SU-DHL-6 (cell line): ENCODE results near the gene ABHD11.

Source experiments
- H2AFZ ChIP-seq: fragments of 200-600 bp; sonication (generic); 2 replicates; pipeline ENCODE4 v1.6.1; 2014; ENCODE audit warnings: low read depth, mild to moderate bottlenecking, moderate library complexity, mixed read lengths, antibody characterized with exemption, low read length; ENCODE audit not compliant: severe bottlenecking
- H3F3A ChIP-seq: fragments of 200-600 bp; shearing (Covaris generic); 2 replicates; pipeline ENCODE4 v1.6.0; 2016; ENCODE audit warnings: antibody characterized with exemption, mild to moderate bottlenecking; ENCODE audit not compliant: insufficient read depth
- H3K27ac ChIP-seq: fragments of 200-600 bp; sonication (generic); 2 replicates; pipeline ENCODE4 v1.5.1; 2016; ENCODE audit warnings: low read depth, mild to moderate bottlenecking, low read length, moderate library complexity, mixed read lengths
- H3K27me3 ChIP-seq: fragments of 200-600 bp; sonication (generic), shearing (Covaris generic); 2 replicates; pipeline ENCODE4 v1.6.0; 2014; ENCODE audit warnings: mild to moderate bottlenecking, low read length
- H3K36me3 ChIP-seq: fragments of 200-600 bp; sonication (generic); 2 replicates; pipeline ENCODE4 v1.6.1; 2014; ENCODE audit warnings: mild to moderate bottlenecking, low read length, mixed read lengths
- H3K4me2 ChIP-seq: fragments of 300-600, 200-600 bp; shearing (Covaris generic), sonication (generic); 2 replicates; pipeline ENCODE4 v1.6.0; 2014; ENCODE audit warnings: low read length, low read depth, mild to moderate bottlenecking; ENCODE audit not compliant: poor library complexity, severe bottlenecking
- H3K4me3 ChIP-seq: fragments of 200-600 bp; sonication (generic); 2 replicates; pipeline ENCODE4 v1.5.1; 2014; ENCODE audit warnings: antibody characterized with exemption, low read length, mild to moderate bottlenecking, mixed read lengths; ENCODE audit not compliant: insufficient read depth, poor library complexity, severe bottlenecking
- H3K79me2 ChIP-seq: fragments of 200-600 bp; sonication (generic); 2 replicates; pipeline ENCODE4 v1.6.1; 2014; ENCODE audit warnings: mild to moderate bottlenecking, low read length, moderate library complexity; ENCODE audit not compliant: insufficient read depth
- H3K9ac ChIP-seq: fragments of 200-600 bp; sonication (generic); 2 replicates; pipeline ENCODE4 v1.7.0; 2014; ENCODE audit warnings: mild to moderate bottlenecking, low read length
- H3K9me2 ChIP-seq: fragments of 200-600 bp; sonication (generic); replicated peaks from 2 replicates; pipeline ENCODE4 v1.6.1; 2014; ENCODE audit warnings: low read length; ENCODE audit not compliant: insufficient read depth
- H3K9me3 ChIP-seq: fragments of 200-600 bp; sonication (generic); 2 replicates; pipeline ENCODE4 v1.6.1; 2014; ENCODE audit warnings: low read length, mixed read lengths; ENCODE audit not compliant: insufficient read depth
- H4K20me1 ChIP-seq: fragments of 200-600 bp; sonication (generic); 2 replicates; pipeline ENCODE4 v1.6.1; 2014; ENCODE audit warnings: low read depth, mild to moderate bottlenecking, antibody characterized with exemption, low read length, moderate library complexity, mixed read lengths
- EZH2phosphoT487 ChIP-seq: fragments of 200-600 bp; sonication (generic), shearing (Covaris generic); conservative IDR thresholded peaks from 2 replicates; pipeline ENCODE4 v1.6.1; 2018; ENCODE audit warnings: mild to moderate bottlenecking, antibody characterized with exemption, low read length, moderate library complexity, mixed read lengths
- TF ChIP-seq, protein P1 (sequence below): fragments of 200-600 bp; sonication (generic); IDR thresholded peaks from one replicate; pipeline ENCODE4 v1.5.1; 2017; ENCODE audit warnings: antibody characterized with exemption, mild to moderate bottlenecking, low read length, moderate library complexity; ENCODE audit not compliant: insufficient read depth, poor library complexity, severe bottlenecking

Gene ABHD11

DNA sequence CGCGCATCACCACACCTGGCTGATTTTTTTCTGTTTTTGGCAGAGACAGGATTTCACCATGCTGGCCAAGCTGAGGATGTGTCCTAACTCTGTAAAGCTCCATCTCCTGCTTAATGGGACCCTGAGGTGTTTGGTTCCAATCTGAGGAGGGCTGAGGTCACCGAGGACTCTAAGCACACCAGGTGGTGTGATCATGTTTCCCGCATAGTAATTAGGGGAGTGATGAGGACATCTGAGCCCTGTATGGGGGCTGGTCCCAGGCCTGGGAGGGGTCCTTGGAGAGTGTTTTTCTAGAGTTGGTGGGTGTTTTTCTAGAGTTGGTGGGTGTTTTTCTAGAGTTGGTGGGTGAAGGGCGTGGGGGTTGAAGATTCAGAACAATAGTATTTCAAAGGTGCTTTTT is 3.0 kb upstream of the ABHD11 start:
- Histone ChIP-seq H3K79me2 (peaks cover 9% of the 10 kb centered on the region; the same call in 1 of the 2 replicates), H4K20me1 (0 out of 2 replicates have a peak, but pooled peaks cover 3% of the 10 kb centered on the region), H2AFZ (no peak overlapping the region), H3K9me2 (no peaks in the 10 kb centered on the region), H3K4me2 (no peak overlapping the region), H3K9me3 (no peaks in the 10 kb centered on the region), H3K27ac (no peak overlapping the region), H3F3A (no peaks in the 10 kb centered on the region), H3K9ac (no peak overlapping the region), H3K4me3 (no peak overlapping the region), H3K36me3 (no peaks in the 10 kb centered on the region), H3K27me3 (no peaks in the 10 kb centered on the region)
- TF ChIP-seq EZH2phosphoT487: no peak
- TF ChIP-seq, protein P1, sequence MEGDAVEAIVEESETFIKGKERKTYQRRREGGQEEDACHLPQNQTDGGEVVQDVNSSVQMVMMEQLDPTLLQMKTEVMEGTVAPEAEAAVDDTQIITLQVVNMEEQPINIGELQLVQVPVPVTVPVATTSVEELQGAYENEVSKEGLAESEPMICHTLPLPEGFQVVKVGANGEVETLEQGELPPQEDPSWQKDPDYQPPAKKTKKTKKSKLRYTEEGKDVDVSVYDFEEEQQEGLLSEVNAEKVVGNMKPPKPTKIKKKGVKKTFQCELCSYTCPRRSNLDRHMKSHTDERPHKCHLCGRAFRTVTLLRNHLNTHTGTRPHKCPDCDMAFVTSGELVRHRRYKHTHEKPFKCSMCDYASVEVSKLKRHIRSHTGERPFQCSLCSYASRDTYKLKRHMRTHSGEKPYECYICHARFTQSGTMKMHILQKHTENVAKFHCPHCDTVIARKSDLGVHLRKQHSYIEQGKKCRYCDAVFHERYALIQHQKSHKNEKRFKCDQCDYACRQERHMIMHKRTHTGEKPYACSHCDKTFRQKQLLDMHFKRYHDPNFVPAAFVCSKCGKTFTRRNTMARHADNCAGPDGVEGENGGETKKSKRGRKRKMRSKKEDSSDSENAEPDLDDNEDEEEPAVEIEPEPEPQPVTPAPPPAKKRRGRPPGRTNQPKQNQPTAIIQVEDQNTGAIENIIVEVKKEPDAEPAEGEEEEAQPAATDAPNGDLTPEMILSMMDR: no peak

DNA sequence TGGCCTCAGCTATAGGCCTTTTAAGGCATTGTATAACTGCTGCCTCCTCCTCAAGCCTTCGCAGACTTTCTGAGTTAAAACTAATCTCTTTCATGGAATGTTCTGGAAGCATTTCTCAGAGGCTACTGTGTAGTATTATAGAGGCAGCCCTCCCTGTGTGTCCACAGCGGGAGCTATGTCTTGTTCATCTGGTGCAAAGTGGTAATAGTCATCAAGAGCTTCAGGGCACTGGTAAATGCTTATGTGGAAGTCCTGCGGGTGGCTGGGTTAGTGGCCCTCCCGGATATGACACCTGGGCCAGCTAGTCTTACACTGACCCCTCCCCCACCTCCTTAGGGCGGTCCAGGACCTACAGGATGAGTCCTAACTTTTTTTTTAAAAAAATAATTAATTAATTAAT is 2.2 kb upstream of the ABHD11 start:
- no peak overlapping the region for H3K4me2 ChIP-seq
- no peak for TF ChIP-seq EZH2phosphoT487
- TF ChIP-seq, protein P1: no peak

DNA sequence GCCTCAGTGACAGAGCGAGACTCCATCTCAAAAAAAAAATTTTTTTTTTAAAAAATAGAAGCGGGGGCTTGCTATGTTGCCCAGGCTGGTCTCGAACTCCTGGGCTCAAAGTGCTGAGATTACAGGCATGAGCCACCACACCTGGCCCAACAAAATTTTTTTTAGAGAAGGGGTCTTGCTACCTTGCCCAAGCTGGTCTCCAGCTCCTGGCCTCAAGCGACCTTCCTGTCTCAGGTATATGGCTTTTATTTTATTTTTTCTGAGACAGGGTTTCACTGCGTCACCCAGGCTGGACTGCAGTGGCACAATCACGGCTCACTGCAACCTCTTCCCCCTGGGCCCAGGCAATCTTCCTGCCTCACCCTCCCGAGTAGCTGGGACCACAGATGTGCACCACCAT is 1.6 kb upstream of the ABHD11 start:
- no peaks in the 10 kb centered on the region for H3K9me3 ChIP-seq
- H3K4me2 ChIP-seq: no peak overlapping the region
- TF ChIP-seq, protein P1: no peak
- no peak for TF ChIP-seq EZH2phosphoT487
- no peaks in the 10 kb centered on the region for H3K36me3 ChIP-seq
- H3K4me3 ChIP-seq: no peak overlapping the region
- H4K20me1 ChIP-seq: 0 out of 2 replicates have a peak, but pooled peaks cover 3% of the 10 kb centered on the region
- peaks cover 9% of the 10 kb centered on the region; the same call in 1 of the 2 replicates for H3K79me2 ChIP-seq
- H3K9me2 ChIP-seq: no peaks in the 10 kb centered on the region
- 0 out of 2 replicates have a peak, but pooled peaks cover under 1% of the 10 kb centered on the region for H3F3A ChIP-seq
- no peaks in the 10 kb centered on the region for H3K27me3 ChIP-seq
- no peak overlapping the region for H3K9ac ChIP-seq
- no peak overlapping the region for H2AFZ ChIP-seq
- H3K27ac ChIP-seq: no peak overlapping the region

More for the DNA sequence above, 2.2 kb upstream of the ABHD11 start:
- Histone ChIP-seq H3K9me3 (no peaks in the 10 kb centered on the region), H3K27ac (no peak overlapping the region), H3K4me3 (no peak overlapping the region), H3K79me2 (peaks cover 9% of the 10 kb centered on the region; the same call in 1 of the 2 replicates), H3K36me3 (no peaks in the 10 kb centered on the region), H2AFZ (no peak overlapping the region), H3K9ac (no peak overlapping the region), H3K9me2 (no peaks in the 10 kb centered on the region), H3F3A (no peaks in the 10 kb centered on the region), H3K27me3 (no peaks in the 10 kb centered on the region), H4K20me1 (0 out of 2 replicates have a peak, but pooled peaks cover 3% of the 10 kb centered on the region)
